Skeletal muscle tissue (tissue), 4 donors: ENCODE results near the gene SPNS2. TPM values are rescaled to one million over a fixed set of nuclear protein-coding genes. Genes with fewer than 3 reads are reported as not detected.
A peak's percentile ranks its signal among the peaks of the same experiment; 100 is the strongest.

ENCODE experiments used
- H3K27ac ChIP-seq: one replicate; pipeline ENCODE4 v1.7.0; 2013; ENCODE audit warnings: mild to moderate bottlenecking, low read depth, low read length, inconsistent platforms
- H3K27me3 ChIP-seq, 3 donors: one replicate each; pipeline ENCODE4 v1.7.0; 2013; ENCODE audit warnings: low read length in 3 of 3; ENCODE audit not compliant: control insufficient read depth in 3 of 3, insufficient read depth in 3 of 3
- H3K36me3 ChIP-seq, 3 donors: one replicate each; pipeline ENCODE4 v1.7.0; 2013; ENCODE audit warnings: low read length in 3 of 3; ENCODE audit not compliant: control insufficient read depth in 3 of 3, insufficient read depth in 3 of 3
- H3K4me1 ChIP-seq, 3 donors: one replicate each; pipeline ENCODE4 v1.7.0; 2013; ENCODE audit warnings: low read length in 3 of 3, mild to moderate bottlenecking in 3 of 3; ENCODE audit not compliant: control insufficient read depth in 3 of 3, insufficient read depth in 3 of 3
- H3K4me3 ChIP-seq, 3 donors: one replicate each; pipeline ENCODE4 v1.7.0; 2013; ENCODE audit warnings: low read length in 3 of 3
- H3K9ac ChIP-seq, 3 donors: one replicate each; pipeline ENCODE4 v1.7.0; 2013; ENCODE audit warnings: low read length in 3 of 3, mild to moderate bottlenecking in 3 of 3, moderate library complexity in 2 of 3, low read depth in 1 of 3
- H3K9me3 ChIP-seq, 3 donors: one replicate each; pipeline ENCODE4 v1.7.0; 2013; ENCODE audit warnings: low read length in 3 of 3; ENCODE audit not compliant: control insufficient read depth in 3 of 3
- total RNA-seq: library from RNA; depleted of rRNA; stranded (reverse); fragments of >200 nt; gene quantifications from one replicate; pipeline ENCODE4 v1.2.3, GENCODE V29; 2014
- donor health status: Osteomylitis.

Gene SPNS2
- total RNA-seq, 1 donor from 2014 or later, result 2.6 TPM

DNA sequence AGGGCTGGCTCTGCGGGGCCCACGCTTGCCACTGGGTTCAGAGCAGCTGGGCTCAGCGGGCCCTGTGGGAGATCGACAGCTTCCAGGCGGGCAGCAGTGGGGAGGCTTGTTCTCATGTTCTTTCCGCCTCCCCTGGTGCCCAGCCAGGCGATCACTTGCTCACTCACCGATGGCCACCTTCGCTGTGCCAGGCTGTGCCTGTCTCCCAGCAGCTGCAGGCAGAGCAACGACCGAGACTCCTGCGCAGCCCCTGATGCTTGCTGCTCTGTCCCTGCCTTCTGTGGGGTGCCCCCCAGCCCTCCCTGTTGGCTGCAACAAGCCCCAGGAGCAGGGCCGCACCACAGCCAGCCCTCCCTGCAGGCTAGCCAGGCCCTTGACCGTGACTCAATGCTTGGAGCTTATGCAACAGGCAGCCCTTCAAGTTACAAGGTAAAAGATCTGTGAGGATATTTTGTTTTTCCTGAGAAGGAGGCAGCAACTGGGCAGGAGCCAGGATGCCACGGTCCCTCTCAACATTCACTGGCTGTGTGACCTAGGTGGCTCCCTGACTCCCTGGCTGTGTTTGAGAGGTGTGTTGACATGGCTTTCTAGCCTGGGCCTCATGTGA lies 9.6 kb upstream of the SPNS2 start:
- no peaks in the 10 kb centered on the region for H3K27me3 ChIP-seq
- H3K27ac ChIP-seq, result no peak overlapping the region
- H3K4me1 ChIP-seq, result no peaks in the 10 kb centered on the region
- no peaks in the 10 kb centered on the region for H3K36me3 ChIP-seq
- H3K9ac ChIP-seq, result no peak overlapping the region
- peaks cover 0 to 2% (median 0%) of the 10 kb centered on the region in 3 donors for H3K9me3 ChIP-seq
- no peak overlapping the region for H3K4me3 ChIP-seq

GRCh38 chr17:4490109-4490591 lies 8.5 kb upstream of the SPNS2 start:
- Histone ChIP-seq H3K27me3 (no peaks in the 10 kb centered on the region), H3K36me3 (no peaks in the 10 kb centered on the region), H3K27ac (no peak overlapping the region), H3K9ac (no peak overlapping the region), H3K4me1 (no peaks in the 10 kb centered on the region), H3K4me3 (no peak overlapping the region), H3K9me3 (peaks cover 0 to 2% (median 0%) of the 10 kb centered on the region in 3 donors)

DNA sequence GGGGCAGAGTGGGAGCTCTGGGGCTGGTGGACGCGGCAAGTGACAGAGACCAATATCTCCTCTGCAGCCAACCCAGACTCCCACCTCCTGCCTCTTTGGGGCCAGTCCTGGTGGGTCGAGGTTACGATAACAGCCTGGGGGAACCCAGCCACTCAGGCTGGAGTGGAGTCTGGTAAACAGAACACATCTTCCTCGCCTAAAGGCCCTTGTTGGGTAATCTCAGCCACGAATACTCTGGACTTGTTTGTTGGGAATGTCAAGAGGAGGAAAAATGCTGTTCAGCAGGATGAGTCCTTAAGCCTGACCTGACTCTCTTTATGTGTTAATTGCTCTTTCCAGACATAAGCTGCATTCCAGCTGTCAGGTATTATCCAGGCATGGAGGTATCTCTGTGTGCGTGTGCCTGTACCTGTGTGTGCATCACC lies 8.0 kb upstream of the SPNS2 start:
- no peak overlapping the region for H3K27ac ChIP-seq
- H3K27me3 ChIP-seq, result no peaks in the 10 kb centered on the region
- no peak overlapping the region for H3K9ac ChIP-seq
- H3K4me1 ChIP-seq, result no peaks in the 10 kb centered on the region
- no peaks in the 10 kb centered on the region for H3K36me3 ChIP-seq
- peaks cover 0 to 2% (median 0%) of the 10 kb centered on the region in 3 donors for H3K9me3 ChIP-seq
- no peak overlapping the region for H3K4me3 ChIP-seq

DNA sequence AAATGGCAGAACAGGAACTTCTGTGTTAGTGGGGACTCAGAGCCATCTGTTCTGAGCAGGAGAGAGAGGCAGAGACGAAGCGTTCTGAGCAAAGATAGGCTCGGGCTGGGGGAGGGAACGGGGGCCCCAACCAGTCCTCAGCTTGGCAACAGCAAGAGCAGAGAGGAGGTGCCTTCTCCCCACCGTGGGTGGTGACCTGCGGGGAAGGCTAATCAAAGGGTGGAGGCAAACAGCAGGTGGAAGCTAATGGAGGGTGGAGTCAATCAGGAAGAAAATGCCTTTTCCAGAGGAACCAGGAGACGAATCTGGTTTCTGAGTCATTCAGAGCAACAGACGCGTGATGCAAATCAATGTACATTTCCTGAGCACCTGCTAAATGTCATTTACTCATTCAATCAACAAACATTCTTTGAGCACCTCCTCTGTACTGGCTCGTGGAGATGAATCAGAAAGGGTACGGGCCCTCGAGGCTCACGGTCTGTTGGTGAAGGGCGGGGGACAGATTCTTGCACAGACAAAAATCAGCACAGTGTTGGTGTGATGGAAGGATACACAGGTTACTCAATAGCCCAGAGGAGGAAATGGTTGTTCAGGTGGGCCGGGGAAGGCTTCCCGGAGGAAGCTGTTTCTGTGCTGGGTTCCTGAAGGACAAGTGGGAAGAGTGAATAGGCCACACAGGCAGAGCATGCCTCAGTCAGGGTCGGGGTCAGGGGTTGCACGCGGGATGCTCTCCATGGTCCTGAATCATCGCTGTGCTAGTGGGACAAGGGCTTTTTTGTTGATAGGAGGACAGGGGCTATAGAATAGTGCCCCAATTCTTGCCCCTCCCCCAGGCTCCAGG lies 5.7 kb upstream of the SPNS2 start:
- Histone ChIP-seq H3K27ac (no peak overlapping the region), H3K9me3 (peaks cover 0 to 2% (median 0%) of the 10 kb centered on the region in 3 donors), H3K27me3 (no peaks in the 10 kb centered on the region), H3K36me3 (no peaks in the 10 kb centered on the region), H3K4me1 (peaks cover 0 to 4% (median 3%) of the 10 kb centered on the region in 3 donors), H3K9ac (no peak overlapping the region), H3K4me3 (no peak overlapping the region)

DNA sequence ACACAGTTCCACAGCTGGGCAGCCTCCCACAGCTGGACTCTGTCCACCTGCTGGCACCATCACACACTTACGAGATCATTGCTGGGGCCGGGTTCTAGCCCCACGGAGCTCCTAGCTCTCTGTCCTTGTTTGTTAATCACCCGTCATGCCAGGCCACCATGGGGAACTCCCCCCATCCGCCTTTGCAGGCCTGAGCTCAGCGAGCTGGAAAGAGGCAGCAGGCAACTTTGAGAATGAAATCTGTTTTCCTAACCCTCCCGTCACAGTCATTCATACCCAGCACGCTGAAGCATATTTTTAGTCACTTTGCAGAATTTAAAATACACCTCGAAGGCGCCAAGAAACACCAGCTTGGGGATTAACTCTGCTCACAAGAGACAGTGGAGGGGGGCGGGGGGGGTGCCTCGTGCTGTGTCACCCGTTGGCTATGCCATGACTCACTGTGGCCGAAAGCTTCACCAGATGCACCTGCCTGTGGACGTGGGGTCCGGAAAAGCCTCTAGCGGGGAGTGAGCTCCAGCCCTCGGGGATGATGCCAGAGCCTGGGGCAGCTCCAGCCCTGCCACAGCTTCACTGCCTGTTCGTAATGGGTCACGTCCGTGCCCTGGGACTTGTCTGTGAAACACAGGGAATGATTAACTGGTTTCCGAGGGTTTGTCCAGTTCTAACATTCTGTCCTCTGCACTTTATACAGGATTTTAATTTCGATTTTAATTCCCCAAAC lies 1.4 kb upstream of the SPNS2 start:
- Histone ChIP-seq H3K27ac (no peak overlapping the region), H3K9ac (peak overlapping the region in 1 of 3 donors; percentile 32), H3K9me3 (no peaks in the 10 kb centered on the region), H3K4me3 (no peak overlapping the region), H3K4me1 (peaks cover 16 to 29% (median 17%) of the 10 kb centered on the region in 3 donors), H3K27me3 (peaks cover 25 to 27% (median 27%) of the 10 kb centered on the region in 3 donors), H3K36me3 (no peaks in the 10 kb centered on the region)

DNA sequence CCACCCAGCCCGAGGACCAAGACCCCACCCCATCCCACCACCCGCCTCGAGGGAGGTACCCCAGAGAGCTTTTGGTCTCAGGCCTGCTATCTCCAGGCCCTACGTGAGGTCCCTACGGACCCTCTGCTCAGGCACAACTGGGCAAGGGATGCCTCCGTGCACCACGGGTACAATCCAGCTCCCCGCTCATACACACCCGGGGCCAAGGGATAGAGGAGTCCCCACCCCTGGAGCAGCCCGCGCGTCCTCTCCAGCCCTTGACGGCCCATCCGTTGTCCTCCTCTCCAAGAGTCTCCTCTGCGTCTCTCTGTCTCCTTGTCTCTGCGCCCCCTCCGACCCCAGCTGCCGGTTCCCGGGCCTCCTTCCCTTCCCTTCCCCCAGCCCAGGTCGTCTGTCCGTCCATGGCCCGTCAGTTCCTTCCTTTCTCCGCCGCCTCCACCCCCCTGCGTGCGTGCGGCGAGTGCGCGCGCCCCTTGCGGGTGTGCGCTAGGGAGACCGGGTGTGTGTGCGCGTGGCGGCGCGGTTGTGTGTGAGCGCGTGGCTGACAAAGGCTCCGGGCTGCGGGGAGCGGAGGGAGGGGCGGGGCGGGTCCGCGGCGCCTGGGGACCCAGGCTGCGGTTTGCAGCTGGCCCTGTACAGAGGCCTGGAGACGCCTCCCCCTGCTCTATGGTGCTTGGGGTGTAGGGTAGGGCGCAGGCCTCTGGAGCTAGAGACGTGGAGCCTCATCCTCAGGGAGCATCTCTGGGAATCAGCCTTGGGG lies 930 bp downstream of the SPNS2 start:
- Histone ChIP-seq H3K9ac (peak overlapping the region; percentile 32 to 68 (median 60)), H3K9me3 (no peaks in the 10 kb centered on the region), H3K4me1 (peaks cover 19 to 44% (median 32%) of the 10 kb centered on the region in 3 donors), H3K27ac (peak overlapping the region; percentile 39), H3K4me3 (peak overlapping the region; percentile 33 to 69 (median 69)), H3K36me3 (no peaks in the 10 kb centered on the region), H3K27me3 (peaks cover 41 to 50% (median 44%) of the 10 kb centered on the region in 3 donors)

DNA sequence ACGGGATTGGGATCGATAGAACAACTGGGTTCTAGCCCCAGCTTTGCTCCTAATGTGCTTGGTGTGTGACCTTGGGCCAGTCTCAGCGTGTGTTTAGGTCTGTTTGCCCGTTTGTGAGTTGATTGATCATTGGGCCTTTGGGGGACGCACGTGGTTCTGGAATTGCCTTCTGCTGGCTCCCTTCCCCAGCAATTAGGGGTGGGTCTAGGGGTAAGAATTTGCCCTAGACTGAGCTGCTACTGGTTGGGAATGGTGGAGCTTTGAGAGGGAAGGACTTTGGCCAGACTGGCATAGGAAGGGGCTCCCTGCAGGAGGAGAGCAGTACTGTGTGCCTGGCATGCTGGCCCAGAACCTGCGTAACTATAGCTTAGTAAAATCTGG lies 1.5 kb downstream of the SPNS2 start:
- H3K27me3 ChIP-seq, result peaks cover 46 to 55% (median 48%) of the 10 kb centered on the region in 3 donors
- no peaks in the 10 kb centered on the region for H3K36me3 ChIP-seq
- H3K9me3 ChIP-seq, result no peaks in the 10 kb centered on the region
- H3K4me1 ChIP-seq, result peaks cover 24 to 49% (median 37%) of the 10 kb centered on the region in 3 donors
- peak overlapping the region; percentile 33 to 69 (median 69) for H3K4me3 ChIP-seq
- H3K27ac ChIP-seq, result peak overlapping the region; percentile 39
- H3K9ac ChIP-seq, result peak overlapping the region; percentile 1 to 60 (median 33)

DNA sequence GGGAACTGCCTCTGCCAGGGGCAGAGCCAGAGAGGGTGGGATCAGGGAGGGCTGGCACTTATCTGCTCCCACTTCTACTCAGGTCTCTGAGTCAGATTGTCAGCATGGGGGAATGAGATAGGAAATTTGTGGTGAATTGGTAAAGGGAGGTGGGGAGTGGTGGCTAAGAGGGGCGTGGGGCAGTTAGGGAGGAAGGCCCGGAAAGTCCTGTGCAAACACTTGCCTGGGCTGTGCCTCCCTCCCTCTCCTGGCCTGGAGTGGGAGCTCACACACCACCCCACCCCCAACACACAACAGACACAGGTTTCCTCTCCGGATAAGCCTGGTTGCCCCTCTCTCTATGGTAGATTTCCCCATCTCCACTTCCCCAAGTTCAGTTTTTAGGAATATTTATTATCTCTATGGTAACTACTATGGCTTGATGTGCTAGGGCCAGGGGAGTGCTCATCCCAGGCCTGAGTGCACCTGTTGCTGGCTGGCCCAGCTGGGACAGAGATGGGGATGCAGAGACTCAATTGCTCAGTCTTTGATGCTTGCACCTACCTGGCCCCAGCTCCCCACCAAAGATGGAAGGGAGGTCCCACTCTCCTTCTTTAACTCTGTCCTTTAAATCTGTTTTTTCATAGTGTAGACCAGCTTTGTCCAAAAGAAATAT lies 2.7 kb downstream of the SPNS2 start:
- H3K36me3 ChIP-seq, result no peaks in the 10 kb centered on the region
- H3K9ac ChIP-seq, result peak overlapping the region; percentile 32 to 70 (median 34)
- H3K4me3 ChIP-seq, result peak overlapping the region in 1 of 3 donors; percentile 69
- H3K4me1 ChIP-seq, result peaks cover 25 to 60% (median 44%) of the 10 kb centered on the region in 3 donors
- H3K27ac ChIP-seq, result peak overlapping the region; percentile 39
- peaks cover 52 to 61% (median 54%) of the 10 kb centered on the region in 3 donors for H3K27me3 ChIP-seq
- no peaks in the 10 kb centered on the region for H3K9me3 ChIP-seq
